NCI-H1694 (cell line): Measurements from ENCODE around the gene MSMP.

Experiments
- DNase-seq: peaks from one replicate; lab custom pipeline; 2025; lab: John Stamatoyannopoulos, UW

Gene MSMP

GRCh38 chr9:35718721-35719511 lies 35.2 kb downstream of the MSMP start:
- no peak for DNase-seq

- DNase-seq = no peak
Observed at GRCh38 chr9:35717132-35717870, 36.8 kb downstream of the MSMP start.

DNA sequence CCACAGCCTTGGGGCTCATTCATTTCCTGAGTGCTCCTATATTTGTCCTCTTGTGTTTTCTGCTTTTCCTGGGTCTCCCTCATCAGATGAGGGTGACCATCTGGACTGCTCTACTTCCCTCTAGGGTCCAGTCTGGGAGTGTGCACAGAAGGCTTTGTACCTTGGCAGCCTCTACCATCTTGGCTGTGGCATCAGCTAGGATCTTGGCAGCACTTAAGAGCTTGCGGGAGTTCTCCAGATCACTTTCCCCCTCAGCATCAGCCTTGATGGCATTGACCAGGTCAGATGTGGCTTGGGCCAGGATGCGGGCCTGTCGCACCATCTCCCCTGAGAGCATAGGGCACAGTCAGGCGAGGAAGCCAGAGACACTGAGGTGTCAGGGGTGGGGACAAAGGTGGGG lies 37.8 kb downstream of the MSMP start:
- DNase-seq = no peak

- DNase-seq = no peak
Observed at GRCh38 chr9:35714579-35715252, 39.4 kb downstream of the MSMP start.

GRCh38 chr9:35714123-35714522 lies 40.0 kb downstream of the MSMP start:
- DNase-seq = no peak

DNA sequence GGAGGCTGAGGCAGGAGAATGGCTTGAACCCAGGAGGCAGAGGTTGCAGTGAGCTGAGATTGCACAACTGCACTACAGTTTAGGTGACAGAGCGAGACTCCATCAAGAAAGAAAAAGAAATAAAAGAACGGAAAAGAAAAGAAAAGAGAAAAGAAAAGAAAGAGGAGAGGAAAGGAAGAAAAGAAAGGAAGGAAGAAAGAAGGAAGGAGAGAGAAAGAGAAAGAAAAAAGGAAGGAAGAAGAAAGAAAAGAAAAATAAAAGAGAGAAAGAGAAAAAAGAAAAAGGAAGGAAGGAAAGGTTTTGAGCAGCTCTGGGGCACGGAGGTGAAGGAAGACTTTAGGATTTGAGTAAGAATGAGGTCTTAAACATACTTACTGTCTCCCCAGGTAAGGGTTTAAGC lies 40.5 kb downstream of the MSMP start:
- no peak for DNase-seq

GRCh38 chr9:35712762-35713400 lies 41.2 kb downstream of the MSMP start:
- no peak for DNase-seq

DNA sequence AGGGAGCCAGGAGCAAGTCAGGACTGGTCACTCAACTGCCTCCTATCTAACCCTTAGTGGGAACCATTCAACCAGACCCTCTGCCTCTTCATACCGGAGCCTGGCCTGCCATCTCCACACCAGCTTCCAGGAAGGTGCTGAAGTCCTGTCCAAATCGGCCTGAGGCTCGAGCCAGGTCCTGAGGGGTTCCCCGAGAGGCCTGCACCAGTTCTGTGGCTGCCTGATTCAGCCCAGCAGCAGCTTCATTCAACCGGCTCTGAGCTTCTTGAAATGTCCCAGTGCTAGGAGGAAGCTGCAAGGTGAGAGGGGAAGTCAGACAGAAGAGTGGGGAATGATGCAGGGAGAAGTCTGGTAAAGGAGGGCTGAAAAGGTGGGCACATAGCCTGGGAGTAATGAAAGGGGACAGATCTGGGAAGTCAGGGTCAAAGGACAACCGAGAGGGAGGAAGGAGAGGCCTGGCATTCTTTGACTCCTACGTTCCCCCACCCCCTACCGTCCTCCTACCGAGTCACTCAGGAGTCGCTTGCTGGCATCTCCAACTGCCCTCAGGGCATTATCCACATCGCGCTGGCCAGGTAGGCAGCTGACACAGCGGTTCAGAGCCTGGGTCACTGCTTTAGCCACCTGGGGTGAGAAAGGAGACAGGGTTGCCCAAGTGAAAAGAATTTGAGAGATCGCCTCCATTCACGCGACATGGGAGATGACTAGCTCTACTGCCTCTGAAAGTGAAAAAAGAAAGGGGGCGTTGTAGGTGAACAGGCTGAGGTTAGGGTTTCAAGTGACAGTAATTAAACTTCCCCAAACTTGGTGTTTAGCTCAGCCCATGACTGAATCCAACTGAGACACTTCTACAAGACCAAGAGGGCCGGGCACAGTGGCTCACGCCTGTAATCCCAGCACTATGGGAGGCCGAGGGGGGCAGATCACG lies 42.3 kb downstream of the MSMP start:
- no peak for DNase-seq

DNA sequence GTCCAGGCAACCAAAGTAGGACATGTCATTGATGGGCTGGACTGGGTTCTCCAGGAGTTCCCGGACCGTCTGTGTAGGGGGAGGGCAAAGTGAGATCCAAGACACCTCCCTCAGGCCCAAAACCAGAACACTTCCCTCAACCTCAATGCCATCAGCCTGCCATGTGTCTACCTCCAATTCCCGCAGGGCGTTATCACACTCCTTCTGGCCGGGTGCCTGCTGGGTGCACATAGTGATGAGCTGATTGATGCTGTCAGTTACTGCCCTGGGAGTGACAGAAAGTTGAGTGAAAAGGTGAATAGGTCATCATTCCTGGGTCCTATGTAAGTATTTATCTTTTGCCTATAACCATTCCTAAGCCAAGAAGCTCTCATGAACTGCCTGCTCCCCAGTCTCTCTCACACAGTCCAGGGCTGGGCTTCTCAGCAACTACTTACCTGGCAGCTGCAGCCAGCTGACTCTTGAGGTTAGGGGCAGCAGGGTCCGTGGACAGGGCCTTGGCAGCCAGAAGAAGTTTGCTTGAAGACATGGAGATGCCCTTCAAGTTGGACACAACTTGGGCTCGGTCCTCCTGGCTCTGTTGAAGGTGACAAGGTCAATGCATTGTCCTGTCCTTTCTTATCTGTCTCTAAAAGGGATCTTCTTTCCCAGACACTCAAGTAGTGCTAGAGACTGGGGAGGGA lies 43.1 kb downstream of the MSMP start:
- DNase-seq = no peak

- no peak for DNase-seq
Observed at GRCh38 chr9:35708146-35708545, 45.9 kb downstream of the MSMP start.

DNA sequence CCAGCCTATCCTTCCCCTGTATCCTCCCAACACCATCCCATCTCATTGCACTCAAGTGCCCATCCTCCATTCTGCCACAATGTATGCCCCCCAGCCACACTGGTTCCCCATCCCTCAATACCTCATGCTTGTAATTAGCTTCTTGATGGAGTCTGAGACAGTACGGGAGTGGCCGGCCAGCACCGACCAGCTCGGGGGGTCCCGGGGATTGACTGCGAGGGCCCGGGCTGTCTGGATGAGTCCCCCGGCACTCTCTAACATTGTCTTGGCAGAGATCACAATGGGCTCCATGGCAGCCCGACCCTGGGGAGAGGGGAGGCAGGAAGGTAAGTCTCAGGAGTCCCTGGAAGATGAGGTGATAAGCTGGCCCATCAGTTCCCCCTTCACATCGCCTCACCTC lies 47.1 kb downstream of the MSMP start:
- DNase-seq = no peak

GRCh38 chr9:35705836-35706430 lies 48.1 kb downstream of the MSMP start:
- no peak for DNase-seq

DNA sequence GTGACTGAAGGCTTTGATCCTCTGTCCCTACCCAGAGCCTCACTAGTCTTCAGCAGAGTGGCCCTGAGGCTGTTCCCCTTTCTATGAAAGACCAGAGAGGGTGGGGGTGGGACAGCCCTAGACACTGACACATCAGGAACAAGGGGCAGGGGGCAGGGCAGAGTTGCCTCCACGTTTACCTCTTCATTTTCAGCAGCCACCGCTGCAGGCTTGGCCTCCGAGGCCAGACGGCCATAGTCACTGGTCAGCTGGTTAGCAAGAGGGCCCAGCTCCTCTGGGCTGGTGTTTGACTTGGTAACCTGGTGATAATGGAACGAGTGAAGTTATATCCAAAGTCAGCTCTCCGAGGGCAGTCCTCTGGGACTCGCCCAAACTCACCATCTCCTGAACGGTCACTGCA lies 48.7 kb downstream of the MSMP start:
- DNase-seq = no peak

GRCh38 chr9:35703906-35704672 lies 50.0 kb downstream of the MSMP start:
- DNase-seq = no peak
